Placental pericyte (primary cell): ENCODE results near the gene AMPD2. TPM values are rescaled to one million over a fixed set of nuclear protein-coding genes. Genes with fewer than 3 reads are reported as not detected.

ENCODE experiments used
- small RNA-seq: library from RNA; depleted of rRNA; stranded (forward); fragments of <200 nt; gene quantifications from one replicate; pipeline ENCODE3, GENCODE V24; 2012; ENCODE audit warnings: low replicate concordance
- total RNA-seq: library from RNA; depleted of rRNA; stranded (reverse); fragments of >200 nt; gene quantifications from 2 replicates; pipeline ENCODE4 v1.2.3, GENCODE V29; 2012

AMPD2 gene
- 92.6 and 124 TPM in 2 replicates for total RNA-seq

GRCh38 chr1:109619576-109620400 is at the start of gene AMPD2, which contains the start of gene GNAT2:
TSS of gene AMPD2 (plus strand) at chr1:109619837. CDS start at chr1:109621176, 1,339 bp downstream.
TSS of gene GNAT2 (minus strand) at chr1:109619616. CDS start at chr1:109612870, 6,746 bp downstream.

GRCh38 chr1:109655615-109656519 is 36.2 kb downstream of the AMPD2 start, which contains the start of gene GSTM4:
TSS of gene GSTM4 (plus strand) at chr1:109656099. CDS start at chr1:109656390, 291 bp downstream.

GRCh38 chr1:109667452-109668122 is 48.0 kb downstream of the AMPD2 start, which contains the start of gene GSTM2:
TSS of gene GSTM2 (plus strand) at chr1:109668057. CDS start at chr1:109668116, 59 bp downstream.

Small RNA genes lying within 50 kb of the gene (small RNA-seq; reads per million reads assigned to genes)
- gene RNU6V, result 12.6 reads per million, percentile 95 among the genes with 10 or more reads in this experiment

Other genes with a start within 250 kb of the AMPD2 start
- gene SORT1, start 221.9 kb upstream of the AMPD2 start, total RNA-seq, result 18.2 and 21.5 TPM in 2 replicates
- gene PSMA5, start 193.4 kb upstream of the AMPD2 start, total RNA-seq, result 57.4 and 70.7 TPM in 2 replicates
- 0.44 and 1.6 TPM in 2 replicates for gene SYPL2, start 153.3 kb upstream of the AMPD2 start, total RNA-seq
- gene ATXN7L2, start 135.9 kb upstream of the AMPD2 start, total RNA-seq, result 2.0 and 4.0 TPM in 2 replicates
- 4.8 and 6.7 TPM in 2 replicates for gene CYB561D1, start 125.7 kb upstream of the AMPD2 start, total RNA-seq
- 0.43 and 1.1 TPM in 2 replicates for gene AMIGO1, start 110.1 kb upstream of the AMPD2 start, total RNA-seq
- gene GPR61, start 80.0 kb upstream of the AMPD2 start, total RNA-seq, result 0.57 TPM in 1 of 2 replicates, not detected in the other
- gene GNAI3, start 71.2 kb upstream of the AMPD2 start, total RNA-seq, result 11.6 and 19.9 TPM in 2 replicates
- gene GNAT2, start 221 bp upstream of the AMPD2 start, total RNA-seq, result 0.44 TPM in 1 of 2 replicates, not detected in the other
- gene GSTM4, start 36.3 kb downstream of the AMPD2 start, total RNA-seq, result 13.6 and 14.4 TPM in 2 replicates
- 7.6 and 16.0 TPM in 2 replicates for gene GSTM2, start 48.2 kb downstream of the AMPD2 start, total RNA-seq
- not detected in 2 replicates for gene GSTM1, start 68.0 kb downstream of the AMPD2 start, total RNA-seq
- gene GSTM5, start 92.4 kb downstream of the AMPD2 start, total RNA-seq, result 0.22 and 0.43 TPM in 2 replicates
- 21.8 and 126 TPM in 2 replicates for gene GSTM3, start 121.2 kb downstream of the AMPD2 start, total RNA-seq
- not detected in 2 replicates for gene EPS8L3, start 144.1 kb downstream of the AMPD2 start, total RNA-seq